Thyroid gland (tissue), 4 donors: Measurements from ENCODE around the gene ZFYVE9. TPM values are rescaled to one million over a fixed set of nuclear protein-coding genes. Genes with fewer than 3 reads are reported as not detected.

ENCODE experiments used
- DNase-seq, 2 donors: peaks; one replicate each; pipeline ENCODE4 v3.0.0-alpha.2; 2019
- H3K27ac ChIP-seq, 3 donors: fragments of 200-600 bp; sonication (generic); 1 replicate in 2 of 3; 2 replicates in 1 of 3; pipeline ENCODE4 v1.5.1; 2016 to 2019; ENCODE audit warnings: mild to moderate bottlenecking in 1 of 3, moderate library complexity in 1 of 3
- H3K27me3 ChIP-seq: fragments of 200-600 bp; sonication (generic); one replicate; pipeline ENCODE4 v1.5.1; 2019
- H3K36me3 ChIP-seq, 2 donors: fragments of 200-600 bp; sonication (generic); one replicate each; pipeline ENCODE4 v1.5.1; 2016 to 2019
- H3K4me1 ChIP-seq, 2 donors: fragments of 200-600 bp; sonication (generic); one replicate each; pipeline ENCODE4 v1.5.1; 2017 to 2019
- H3K4me3 ChIP-seq, 3 donors: fragments of 200-600 bp; sonication (generic); replicated peaks in 1 of 3; 1 replicate in 2 of 3; 2 replicates in 1 of 3; pipeline ENCODE4 v1.5.1; 2016; ENCODE audit warnings: mild to moderate bottlenecking in 1 of 3
- H3K9me3 ChIP-seq: fragments of 200-600 bp; sonication (generic); one replicate; pipeline ENCODE4 v1.5.1; 2017
- POLR2A ChIP-seq, 2 donors: fragments of 450-650 bp; IDR thresholded peaks; one replicate each; pipeline ENCODE4 v1.6.1; 2017; ENCODE audit warnings: antibody characterized with exemption in 2 of 2, mild to moderate bottlenecking in 2 of 2, moderate library complexity in 1 of 2
- WGBS, 2 donors: methylation state at CpG; one replicate each; pipeline ENCODE4 v1.1.5; 2017; 5-methylcytosine and 5-hydroxymethylcytosine counted together
- intact Hi-C: fragments of 100-400 bp; cut with DNase I; formaldehyde crosslinking; loops from one replicate; pipeline ENCODE4 v1.15.1; 2023
- total RNA-seq, 4 donors: library from RNA; depleted of rRNA; stranded (reverse); fragments of >200 nt; gene quantifications; one replicate each; pipeline ENCODE4 v1.2.3, GENCODE V29; 2016
- TF ChIP-seq, protein P1 (sequence below), 6 experiments: fragments of 200-600 bp in 3 of 6; fragments of 450-650 bp in 3 of 6; sonication (generic) in 3 of 6; IDR thresholded peaks; one replicate each; pipeline ENCODE4 v1.5.1; 2016 to 2019; ENCODE audit warnings: antibody characterized with exemption in 6 of 6, mild to moderate bottlenecking in 2 of 6, inconsistent platforms in 1 of 6, moderate library complexity in 1 of 6

The ZFYVE9 gene
- total RNA-seq, 4 donors from 2014 or later: 51.1 to 58.8 (median 54.1) TPM

DNA sequence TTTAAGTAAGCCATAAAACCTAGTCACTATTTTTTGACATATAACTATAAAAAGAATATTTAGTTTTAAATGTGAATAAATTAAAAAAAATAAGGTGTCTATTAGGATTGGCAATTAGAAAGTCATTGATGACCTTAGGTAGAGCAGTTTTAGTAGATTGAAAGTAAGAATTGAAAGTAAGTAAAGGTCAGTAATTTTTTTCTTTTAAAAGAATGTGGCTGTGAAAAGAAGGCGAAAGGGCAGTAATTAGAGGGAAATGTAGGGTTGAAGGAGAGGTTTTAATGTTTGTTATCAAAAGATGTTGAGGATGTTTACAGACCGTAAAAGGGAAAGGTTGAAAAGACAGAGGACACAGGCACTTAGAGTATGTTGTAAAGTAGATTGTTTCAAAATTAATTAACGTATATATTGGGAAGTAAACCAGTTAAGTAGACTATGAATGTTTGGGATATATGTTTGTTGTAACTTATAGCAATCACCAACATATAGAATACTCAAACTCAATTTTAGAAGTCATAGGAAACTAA is 41.0 kb downstream of the ZFYVE9 start:
- no peak for DNase-seq
- 85 to 88% methylated on average over 3 of the region's 3 CpGs for WGBS, 2 donors
- intact Hi-C loops: no loop called here
- Histone ChIP-seq H3K27me3 (no peaks in the 10 kb centered on the region), H3K36me3 (no peaks in the 10 kb centered on the region), H3K9me3 (no peaks in the 10 kb centered on the region), H3K27ac (peak overlapping the region; percentile 4 to 48 (median 10)), H3K4me1 (peaks cover 22 to 29% of the 10 kb centered on the region in 2 donors), H3K4me3 (no peak overlapping the region)
- no peak for TF ChIP-seq POLR2A (IDR thresholded peaks at IDR 0.05)
- TF ChIP-seq, protein P1, sequence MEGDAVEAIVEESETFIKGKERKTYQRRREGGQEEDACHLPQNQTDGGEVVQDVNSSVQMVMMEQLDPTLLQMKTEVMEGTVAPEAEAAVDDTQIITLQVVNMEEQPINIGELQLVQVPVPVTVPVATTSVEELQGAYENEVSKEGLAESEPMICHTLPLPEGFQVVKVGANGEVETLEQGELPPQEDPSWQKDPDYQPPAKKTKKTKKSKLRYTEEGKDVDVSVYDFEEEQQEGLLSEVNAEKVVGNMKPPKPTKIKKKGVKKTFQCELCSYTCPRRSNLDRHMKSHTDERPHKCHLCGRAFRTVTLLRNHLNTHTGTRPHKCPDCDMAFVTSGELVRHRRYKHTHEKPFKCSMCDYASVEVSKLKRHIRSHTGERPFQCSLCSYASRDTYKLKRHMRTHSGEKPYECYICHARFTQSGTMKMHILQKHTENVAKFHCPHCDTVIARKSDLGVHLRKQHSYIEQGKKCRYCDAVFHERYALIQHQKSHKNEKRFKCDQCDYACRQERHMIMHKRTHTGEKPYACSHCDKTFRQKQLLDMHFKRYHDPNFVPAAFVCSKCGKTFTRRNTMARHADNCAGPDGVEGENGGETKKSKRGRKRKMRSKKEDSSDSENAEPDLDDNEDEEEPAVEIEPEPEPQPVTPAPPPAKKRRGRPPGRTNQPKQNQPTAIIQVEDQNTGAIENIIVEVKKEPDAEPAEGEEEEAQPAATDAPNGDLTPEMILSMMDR (IDR thresholded peaks at IDR 0.05): no peak

DNA sequence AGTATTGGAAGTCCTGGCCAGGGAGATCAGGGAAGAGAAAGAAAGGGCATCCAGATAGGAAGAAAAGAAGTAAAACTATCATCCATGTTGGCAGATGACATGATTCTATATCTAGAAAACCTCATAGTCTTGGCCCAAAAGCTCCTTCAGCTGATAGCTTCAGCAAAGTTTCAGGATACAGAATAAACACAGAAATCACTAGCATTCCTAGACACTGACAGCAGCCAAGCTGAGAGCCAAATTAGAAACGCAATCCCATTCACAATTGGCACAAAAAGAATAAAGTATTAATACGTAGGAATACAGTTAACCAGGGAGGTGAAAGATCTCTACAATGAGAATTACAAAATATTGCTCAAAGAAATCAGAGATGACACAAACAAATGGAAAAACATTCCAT is 44.6 kb downstream of the ZFYVE9 start:
- no peak for TF ChIP-seq POLR2A (IDR thresholded peaks at IDR 0.05)
- TF ChIP-seq, protein P1 (IDR thresholded peaks at IDR 0.05): no peak
- DNase-seq: peak in 1 of 2 donors; percentile 17
- intact Hi-C loops: no loop called here
- WGBS, 2 donors: 21 to 34% methylated on average over 2 of the region's 2 CpGs
- Histone ChIP-seq H3K4me3 (no peak overlapping the region), H3K9me3 (no peaks in the 10 kb centered on the region), H3K36me3 (no peaks in the 10 kb centered on the region), H3K27ac (peak overlapping the region; percentile 48 to 73 (median 70)), H3K27me3 (no peaks in the 10 kb centered on the region), H3K4me1 (peaks cover 31 to 53% of the 10 kb centered on the region in 2 donors)

DNA sequence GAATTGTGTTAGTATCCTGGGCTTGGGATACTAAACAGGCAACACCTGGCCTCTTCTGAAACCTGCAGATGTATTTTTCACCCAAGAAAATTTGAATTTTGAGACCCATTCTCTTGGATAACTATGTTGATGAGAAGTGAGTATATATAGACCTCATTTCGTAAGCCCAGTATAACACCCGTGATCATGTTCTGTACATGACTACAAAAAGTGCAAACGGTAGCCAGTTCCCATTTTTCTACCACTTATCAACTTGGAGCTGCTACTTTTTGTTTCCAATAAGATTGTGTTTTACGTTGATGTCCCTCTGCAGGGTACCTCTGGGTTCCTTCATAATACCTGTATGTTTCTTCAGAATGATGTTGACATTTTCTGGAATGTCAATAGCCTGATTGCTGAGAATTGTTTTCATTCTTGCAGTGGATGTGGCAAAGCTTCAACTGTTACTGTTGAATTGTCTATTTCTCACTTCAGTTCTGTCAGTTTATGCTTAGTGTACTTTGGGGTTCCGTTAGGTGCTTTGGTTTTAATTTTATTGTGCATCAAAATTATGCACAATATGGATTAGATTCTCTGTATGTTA is 48.1 kb downstream of the ZFYVE9 start:
- H3K4me3 ChIP-seq: no peak overlapping the region
- H3K27ac ChIP-seq: peak overlapping the region in 1 of 3 donors; percentile 8
- no peak for DNase-seq
- H3K4me1 ChIP-seq: peaks cover 22 to 44% of the 10 kb centered on the region in 2 donors
- no peaks in the 10 kb centered on the region for H3K27me3 ChIP-seq
- no peaks in the 10 kb centered on the region for H3K9me3 ChIP-seq
- TF ChIP-seq POLR2A (IDR thresholded peaks at IDR 0.05): no peak
- TF ChIP-seq, protein P1 (IDR thresholded peaks at IDR 0.05): no peak
- intact Hi-C loops: no loop called here
- 72 to 76% methylated on average over 5 of the region's 5 CpGs for WGBS, 2 donors
- no peaks in the 10 kb centered on the region for H3K36me3 ChIP-seq

DNA sequence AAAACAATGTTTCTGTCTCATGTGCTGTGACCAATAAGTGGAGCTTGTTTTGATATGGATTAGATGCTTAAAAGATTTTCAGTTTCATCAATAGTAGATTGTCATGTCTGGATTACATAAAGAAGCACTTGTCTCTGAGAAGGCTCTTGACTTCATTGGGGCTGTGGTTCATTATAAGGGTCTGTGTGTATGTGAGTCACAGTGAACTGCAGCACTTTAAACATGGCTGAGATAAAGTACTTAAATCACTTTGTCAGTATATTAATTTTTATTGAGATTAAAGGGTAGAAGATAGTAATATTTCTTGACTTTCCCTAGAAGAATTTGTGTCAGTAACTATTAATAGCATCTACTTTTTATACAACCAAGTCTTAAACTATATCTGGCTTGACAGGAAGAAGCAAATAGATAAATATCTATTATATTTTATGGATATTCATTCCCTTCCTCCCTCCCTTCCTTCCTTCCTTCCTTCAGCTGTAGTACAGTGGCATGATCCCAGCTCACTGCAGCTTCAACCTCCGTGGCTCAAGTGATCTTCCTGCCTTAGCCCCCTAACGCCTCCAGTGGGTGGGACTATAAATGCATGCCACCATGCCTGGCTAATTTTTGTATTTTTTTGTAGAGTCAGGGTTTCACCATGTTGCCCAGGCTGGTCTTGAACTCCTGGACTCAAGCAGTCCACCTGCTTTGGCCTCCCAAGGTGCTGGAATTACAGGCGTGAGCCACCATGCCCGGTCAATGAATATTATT is 48.8 kb downstream of the ZFYVE9 start:
- peak overlapping the region in 1 of 3 donors; percentile 8 for H3K27ac ChIP-seq
- H3K27me3 ChIP-seq: no peaks in the 10 kb centered on the region
- H3K9me3 ChIP-seq: no peaks in the 10 kb centered on the region
- H3K4me3 ChIP-seq: no peak overlapping the region
- H3K4me1 ChIP-seq: peaks cover 19 to 38% of the 10 kb centered on the region in 2 donors
- intact Hi-C loops: no loop called here
- H3K36me3 ChIP-seq: no peaks in the 10 kb centered on the region
- TF ChIP-seq POLR2A (IDR thresholded peaks at IDR 0.05): no peak
- TF ChIP-seq, protein P1 (IDR thresholded peaks at IDR 0.05): no peak
- DNase-seq: no peak
- WGBS, 2 donors: 73 to 76% methylated on average over 4 of the region's 4 CpGs
